ENCODE data around the gene CKM. TPM values are rescaled to one million over a fixed set of nuclear protein-coding genes. Genes with fewer than 3 reads are reported as not detected.
A peak's percentile ranks its signal among the peaks of the same experiment; 100 is the strongest.

CKM gene
- total RNA-seq, 1 donor from 2014 or later = not detected

DNA sequence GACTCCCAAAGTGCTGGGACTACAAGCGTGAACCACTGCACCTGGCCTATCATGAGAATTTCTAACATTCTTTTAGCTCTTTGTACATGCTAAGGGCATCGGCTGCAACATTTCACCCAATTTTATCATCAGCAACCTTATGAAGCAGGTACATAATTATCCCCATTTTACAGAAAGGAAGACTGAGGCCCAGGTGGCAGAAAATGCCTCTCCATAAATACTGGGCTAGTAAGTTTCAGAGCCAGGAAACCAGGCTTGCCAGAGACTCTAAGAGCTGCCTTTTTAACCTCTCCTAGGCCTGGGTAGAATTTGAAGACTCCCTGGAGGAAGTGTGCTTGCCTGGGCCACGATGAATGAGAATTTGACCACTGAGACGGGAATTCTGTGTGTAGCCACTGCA lies 45.5 kb upstream of the CKM start:
- Histone ChIP-seq H3K79me2 (ENCODE audit: low read depth) (peaks cover 23% of the 10 kb centered on the region), H3K4me2 (no peak overlapping the region), H3K27me3 (no peaks in the 10 kb centered on the region), H2AFZ (replicated peaks) (no peak overlapping the region), H4K20me1 (ENCODE audit: low read depth) (peaks cover 24% of the 10 kb centered on the region), H3F3A (ENCODE audit: low read depth) (peaks cover 23% of the 10 kb centered on the region), H3K27ac (no peak overlapping the region), H3K36me3 (no peaks in the 10 kb centered on the region), H3K4me1 (peaks cover 9% of the 10 kb centered on the region), H3K9ac (no peak overlapping the region), H3K9me3 (ENCODE audit: low read depth) (no peaks in the 10 kb centered on the region), H3K4me3 (no peak overlapping the region)
- TF ChIP-seq, protein P1, sequence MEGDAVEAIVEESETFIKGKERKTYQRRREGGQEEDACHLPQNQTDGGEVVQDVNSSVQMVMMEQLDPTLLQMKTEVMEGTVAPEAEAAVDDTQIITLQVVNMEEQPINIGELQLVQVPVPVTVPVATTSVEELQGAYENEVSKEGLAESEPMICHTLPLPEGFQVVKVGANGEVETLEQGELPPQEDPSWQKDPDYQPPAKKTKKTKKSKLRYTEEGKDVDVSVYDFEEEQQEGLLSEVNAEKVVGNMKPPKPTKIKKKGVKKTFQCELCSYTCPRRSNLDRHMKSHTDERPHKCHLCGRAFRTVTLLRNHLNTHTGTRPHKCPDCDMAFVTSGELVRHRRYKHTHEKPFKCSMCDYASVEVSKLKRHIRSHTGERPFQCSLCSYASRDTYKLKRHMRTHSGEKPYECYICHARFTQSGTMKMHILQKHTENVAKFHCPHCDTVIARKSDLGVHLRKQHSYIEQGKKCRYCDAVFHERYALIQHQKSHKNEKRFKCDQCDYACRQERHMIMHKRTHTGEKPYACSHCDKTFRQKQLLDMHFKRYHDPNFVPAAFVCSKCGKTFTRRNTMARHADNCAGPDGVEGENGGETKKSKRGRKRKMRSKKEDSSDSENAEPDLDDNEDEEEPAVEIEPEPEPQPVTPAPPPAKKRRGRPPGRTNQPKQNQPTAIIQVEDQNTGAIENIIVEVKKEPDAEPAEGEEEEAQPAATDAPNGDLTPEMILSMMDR (IDR thresholded peaks at IDR 0.05) = no peak
- TF ChIP-seq EZH2 (IDR thresholded peaks at IDR 0.05) (no peak), EZH2phosphoT487 (IDR thresholded peaks at IDR 0.05) (no peak)
- peaks cover 19% of the 10 kb centered on the region for H3K4me1 Mint-ChIP-seq
- no peak overlapping the region for H3K27ac Mint-ChIP-seq
- H3K36me3 Mint-ChIP-seq = no peaks in the 10 kb centered on the region
- no peaks in the 10 kb centered on the region for H3K9me3 Mint-ChIP-seq
- H3K27me3 Mint-ChIP-seq (ENCODE audit: insufficient read depth, low read depth) = peaks cover 4% of the 10 kb centered on the region
- peak overlapping the region; percentile 42 for H3K4me3 Mint-ChIP-seq
- no peak for DNase-seq (ENCODE audit: low spot score)

- H3F3A ChIP-seq (ENCODE audit: low read depth) = peaks cover 10% of the 10 kb centered on the region
- no peak for DNase-seq (ENCODE audit: low spot score)
- Mint-ChIP-seq H3K27ac (no peak overlapping the region), H3K4me1 (peaks cover 10% of the 10 kb centered on the region), H3K4me3 (no peak overlapping the region), H3K27me3 (ENCODE audit: insufficient read depth, low read depth) (no peaks in the 10 kb centered on the region), H3K36me3 (peaks cover 9% of the 10 kb centered on the region), H3K9me3 (no peaks in the 10 kb centered on the region)
- H3K4me1 ChIP-seq = no peaks in the 10 kb centered on the region
- no peak overlapping the region for H3K4me3 ChIP-seq
- peaks cover 19% of the 10 kb centered on the region for H3K79me2 ChIP-seq (ENCODE audit: low read depth)
- H3K36me3 ChIP-seq = no peaks in the 10 kb centered on the region
- no peak overlapping the region for H3K27ac ChIP-seq
- no peaks in the 10 kb centered on the region for H3K27me3 ChIP-seq
- TF ChIP-seq EZH2phosphoT487 (IDR thresholded peaks at IDR 0.05) (no peak), EZH2 (IDR thresholded peaks at IDR 0.05) (no peak)
- TF ChIP-seq, protein P1 (IDR thresholded peaks at IDR 0.05) = no peak
- no peak overlapping the region for H3K9ac ChIP-seq
- no peak overlapping the region for H2AFZ ChIP-seq (replicated peaks)
- H3K9me3 ChIP-seq (ENCODE audit: low read depth) = no peaks in the 10 kb centered on the region
- no peak overlapping the region for H3K4me2 ChIP-seq
- peaks cover 23% of the 10 kb centered on the region for H4K20me1 ChIP-seq (ENCODE audit: low read depth)
Observed at GRCh38 chr19:45364696-45365095, 42.0 kb upstream of the CKM start.

DNA sequence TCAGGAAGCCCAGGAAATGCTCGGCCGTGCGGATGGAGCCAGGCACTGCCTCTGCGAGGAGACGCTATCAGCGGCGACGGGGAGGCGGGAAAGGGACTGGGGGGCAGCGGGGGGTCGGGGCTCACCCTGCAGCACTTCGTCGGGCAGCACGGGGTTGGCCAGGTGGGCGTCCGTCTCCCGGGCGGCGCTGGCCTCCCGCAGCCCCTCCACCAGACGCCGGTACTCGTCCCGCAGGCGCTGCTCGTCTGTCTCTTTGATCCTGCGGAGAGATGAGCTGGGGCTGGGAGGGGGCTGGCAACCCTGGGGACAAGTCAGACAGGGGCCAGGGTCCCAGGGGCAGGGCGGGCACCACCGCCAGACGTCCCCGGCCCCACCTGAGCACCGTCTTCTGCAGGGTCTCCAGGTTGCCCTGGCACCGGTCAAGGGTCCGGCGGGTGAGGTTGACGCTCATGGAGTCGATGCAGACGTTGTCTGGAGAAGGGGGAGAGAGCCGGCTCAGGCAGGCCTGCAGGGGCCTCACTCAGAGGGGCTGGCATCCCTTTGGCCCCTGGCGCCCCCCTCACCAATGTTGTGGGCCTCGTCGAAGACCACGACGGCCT lies 41.3 kb upstream of the CKM start:
- DNase-seq (ENCODE audit: low spot score) = no peak
- Histone ChIP-seq H3K4me2 (no peak overlapping the region), H3K4me3 (no peak overlapping the region), H3K36me3 (no peaks in the 10 kb centered on the region), H4K20me1 (ENCODE audit: low read depth) (peaks cover 16% of the 10 kb centered on the region), H3K79me2 (ENCODE audit: low read depth) (peaks cover 12% of the 10 kb centered on the region), H3F3A (ENCODE audit: low read depth) (peaks cover 3% of the 10 kb centered on the region), H3K9ac (no peak overlapping the region), H2AFZ (replicated peaks) (no peak overlapping the region), H3K27ac (no peak overlapping the region), H3K4me1 (no peaks in the 10 kb centered on the region), H3K27me3 (no peaks in the 10 kb centered on the region), H3K9me3 (ENCODE audit: low read depth) (no peaks in the 10 kb centered on the region)
- Mint-ChIP-seq H3K27me3 (ENCODE audit: insufficient read depth, low read depth) (no peaks in the 10 kb centered on the region), H3K36me3 (peaks cover 12% of the 10 kb centered on the region), H3K27ac (no peak overlapping the region), H3K4me1 (peaks cover 7% of the 10 kb centered on the region), H3K4me3 (no peak overlapping the region), H3K9me3 (no peaks in the 10 kb centered on the region)
- TF ChIP-seq EZH2 (IDR thresholded peaks at IDR 0.05) (no peak), EZH2phosphoT487 (IDR thresholded peaks at IDR 0.05) (no peak)
- TF ChIP-seq, protein P1 (IDR thresholded peaks at IDR 0.05) = no peak

Measured in neural progenitor cell (in vitro differentiated cells).